ENCODE results near the gene ZDHHC11B.
"Not testable (repeated sequence)": the region's sequence is repeated elsewhere in the genome, so short reads cannot be mapped to it uniquely, and the experiment has no call there.

Gene ZDHHC11B

GRCh38 chr5:714215-715118 lies 70.1 kb downstream of the ZDHHC11B start:
- not testable (repeated sequence) for DNase-seq

GRCh38 chr5:713686-714085 lies 70.8 kb downstream of the ZDHHC11B start:
- DNase-seq, result not testable (repeated sequence)

- DNase-seq, result not testable (repeated sequence)
Measured at GRCh38 chr5:708848-709517, 75.5 kb downstream of the ZDHHC11B start.

GRCh38 chr5:708374-708773 lies 76.2 kb downstream of the ZDHHC11B start:
- not testable (repeated sequence) for DNase-seq

GRCh38 chr5:706127-706526 lies 78.4 kb downstream of the ZDHHC11B start:
- DNase-seq, result not testable (repeated sequence)

- not testable (repeated sequence) for DNase-seq
Measured at GRCh38 chr5:696753-697702, 87.5 kb downstream of the ZDHHC11B start.

- not testable (repeated sequence) for DNase-seq
Measured at GRCh38 chr5:696191-696590, 88.3 kb downstream of the ZDHHC11B start.

GRCh38 chr5:695475-695874 lies 89.1 kb downstream of the ZDHHC11B start:
- DNase-seq, result not testable (repeated sequence)

- not testable (repeated sequence) for DNase-seq
Measured at GRCh38 chr5:694042-694431, 90.5 kb downstream of the ZDHHC11B start.

GRCh38 chr5:693271-694041 lies 91.1 kb downstream of the ZDHHC11B start, which contains the start of gene TPPP:
TSS of gene TPPP (minus strand) at chr5:693352. CDS start at chr5:678060, 15,292 bp downstream.
- peak; percentile 39 to 70 for DNase-seq

GRCh38 chr5:692529-693041 lies 91.9 kb downstream of the ZDHHC11B start:
- not testable (repeated sequence) for DNase-seq

GRCh38 chr5:691817-692528 lies 92.6 kb downstream of the ZDHHC11B start:
- no peak for DNase-seq

- not testable (repeated sequence) for DNase-seq
Measured at GRCh38 chr5:691049-691448, 93.5 kb downstream of the ZDHHC11B start.

GRCh38 chr5:690293-690692 lies 94.2 kb downstream of the ZDHHC11B start:
- not testable (repeated sequence) for DNase-seq

GRCh38 chr5:688348-689010 lies 96.0 kb downstream of the ZDHHC11B start:
- DNase-seq, result not testable (repeated sequence)

- DNase-seq, result not testable (repeated sequence)
Measured at GRCh38 chr5:686936-687335, 97.6 kb downstream of the ZDHHC11B start.

GRCh38 chr5:686172-686523 lies 98.4 kb downstream of the ZDHHC11B start:
- DNase-seq, result not testable (repeated sequence)

GRCh38 chr5:685262-686171 lies 99.0 kb downstream of the ZDHHC11B start:
- DNase-seq, result no peak

GRCh38 chr5:684751-685216 lies 99.7 kb downstream of the ZDHHC11B start:
- no peak for DNase-seq

Data from inflammatory macrophage treated with lipopolysaccharide for 1 hour (primary cell).